AG09309 (cell line): ENCODE data around the gene APOA1.

ENCODE experiments used
- DNase-seq: peaks from one replicate; pipeline ENCODE4 v3.0.0-alpha.2; 2010; ENCODE audit warnings: low read depth
- H3K4me3 ChIP-seq: 2 replicates; pipeline ENCODE4 v1.5.1; 2011; ENCODE audit warnings: mild to moderate bottlenecking, low read depth, low read length, moderate library complexity; ENCODE audit not compliant: control insufficient read depth
- CTCF ChIP-seq: IDR thresholded peaks from 2 replicates; pipeline ENCODE4 v1.5.1; 2011; ENCODE audit warnings: mild to moderate bottlenecking, low read depth, low read length, inconsistent platforms; ENCODE audit not compliant: insufficient read depth, control insufficient read depth; ENCODE audit errors: missing control alignments

Gene APOA1

GRCh38 chr11:116844722-116845121 lies 7.3 kb upstream of the APOA1 start:
- no peak for TF ChIP-seq CTCF
- H3K4me3 ChIP-seq, result no peak overlapping the region
- DNase-seq, result no peak

- DNase-seq, result no peak
- H3K4me3 ChIP-seq, result no peak overlapping the region
- TF ChIP-seq CTCF, result no peak
Measured at GRCh38 chr11:116843661-116844060, 6.2 kb upstream of the APOA1 start.

DNA sequence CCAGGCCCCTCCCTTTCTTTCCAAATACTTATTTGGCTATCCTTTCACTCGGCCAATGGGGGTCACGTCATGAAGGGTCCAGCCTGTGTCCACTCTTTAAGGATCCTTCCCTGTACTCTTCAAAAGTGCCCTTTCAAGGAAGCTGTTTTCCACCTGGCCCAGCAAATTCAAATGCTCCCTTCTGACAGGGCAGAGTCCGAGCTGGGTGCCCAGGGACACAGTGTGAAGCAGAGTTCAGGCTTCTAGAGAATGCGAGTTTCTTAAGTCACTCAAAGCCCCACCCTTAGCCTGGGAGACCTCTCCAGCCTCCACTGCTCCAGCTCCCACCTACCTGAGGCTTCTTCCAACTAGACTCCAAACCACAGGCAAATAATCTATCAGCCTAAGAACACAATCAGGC lies 5.5 kb upstream of the APOA1 start:
- no peak overlapping the region for H3K4me3 ChIP-seq
- DNase-seq, result no peak
- TF ChIP-seq CTCF, result no peak

GRCh38 chr11:116842117-116842516 lies 4.7 kb upstream of the APOA1 start:
- no peak for DNase-seq
- no peak for TF ChIP-seq CTCF
- H3K4me3 ChIP-seq, result no peak overlapping the region

GRCh38 chr11:116840746-116841296 lies 3.4 kb upstream of the APOA1 start:
- no peak overlapping the region for H3K4me3 ChIP-seq
- DNase-seq, result no peak
- TF ChIP-seq CTCF, result no peak

DNA sequence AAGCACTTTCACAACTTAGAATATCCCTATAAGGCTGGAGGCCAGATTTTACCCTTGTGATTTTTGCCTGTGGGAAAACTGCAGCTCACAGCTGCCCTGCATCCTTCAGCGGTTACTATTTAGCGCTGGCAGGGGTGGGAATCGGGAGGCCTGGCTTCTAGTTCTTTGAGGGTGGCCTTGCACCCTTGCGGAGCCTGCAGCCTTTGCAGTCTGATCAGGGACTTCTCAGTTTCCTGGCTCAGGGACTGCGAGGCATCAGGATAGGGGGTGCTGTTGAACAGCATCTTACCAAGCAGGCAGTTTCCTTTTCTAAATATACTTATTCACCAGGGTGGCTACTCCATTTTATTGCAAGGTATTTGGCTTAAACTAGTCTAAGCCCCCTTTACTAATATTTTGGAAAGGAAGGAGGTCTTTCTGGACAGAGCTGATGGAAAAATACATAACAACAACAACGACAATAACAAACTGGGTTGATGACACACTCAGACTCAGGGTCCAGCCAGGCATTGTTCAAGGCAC lies 2.9 kb upstream of the APOA1 start:
- TF ChIP-seq CTCF, result peak; percentile 32
- DNase-seq, result no peak
- H3K4me3 ChIP-seq, result no peak overlapping the region
